H1 (cell line): ENCODE measurements around the gene CASZ1. TPM values are rescaled to one million over a fixed set of nuclear protein-coding genes. Genes with fewer than 3 reads are reported as not detected.

Source experiments
- CTCF ChIA-PET: fragments of 300-600 bp; sonication (Branson Sonifier 250); formaldehyde crosslinking; loops from one replicate; lab custom pipeline; 2021; ENCODE audit not compliant: partially characterized antibody; lab: Charles Lee
- POLR2A ChIA-PET: fragments of 300-600 bp; sonication (Branson Sonifier 250); formaldehyde crosslinking; loops from one replicate; lab custom pipeline; 2021; ENCODE audit warnings: inconsistent platforms; ENCODE audit not compliant: partially characterized antibody; lab: Charles Lee
- DNase-seq, 2 experiments: peaks; one replicate each; pipeline versions ENCODE4 v3.0.0 to v3.0.0-alpha.2; 2010 to 2022; ENCODE audit warnings: low spot score in 2 of 2, low read depth in 1 of 2, mixed read lengths in 1 of 2
- FAIRE-seq: peaks from 2 replicates; lab custom pipeline; 2011; peaks lifted over from hg19 to GRCh38; lab: Jason Lieb, UNC
- H2AFZ ChIP-seq: 2 replicates; pipeline ENCODE4 v1.8.1; 2012; ENCODE audit warnings: low read length, inconsistent platforms
- H2AK5ac ChIP-seq: 2 replicates; pipeline ENCODE4 v1.6.1; 2013; ENCODE audit warnings: low read depth, low read length
- H2BK120ac ChIP-seq: replicated peaks from 2 replicates; pipeline ENCODE3; 2013; ENCODE audit warnings: low read depth, low read length, inconsistent platforms
- H2BK12ac ChIP-seq: 2 replicates; pipeline ENCODE4 v1.6.1; 2013; ENCODE audit warnings: low read depth, low read length
- H2BK15ac ChIP-seq: 2 replicates; pipeline ENCODE4 v1.6.1; 2013; ENCODE audit warnings: low read length
- H2BK20ac ChIP-seq: 2 replicates; pipeline ENCODE4 v1.6.1; 2013; ENCODE audit warnings: low read length
- H2BK5ac ChIP-seq: 2 replicates; pipeline ENCODE4 v1.6.1; 2013; ENCODE audit warnings: low read depth, low read length
- H3K14ac ChIP-seq: 2 replicates; pipeline ENCODE4 v1.6.1; 2013; ENCODE audit warnings: inconsistent platforms; ENCODE audit not compliant: insufficient read length
- H3K18ac ChIP-seq: 2 replicates; pipeline ENCODE4 v1.6.1; 2013; ENCODE audit warnings: low read length; ENCODE audit errors: extremely low read depth
- H3K23ac ChIP-seq: 2 replicates; pipeline ENCODE4 v1.6.1; 2013; ENCODE audit warnings: inconsistent platforms; ENCODE audit not compliant: insufficient read length
- H3K23me2 ChIP-seq: 2 replicates; pipeline ENCODE4 v1.6.1; 2013; ENCODE audit warnings: low read depth, low read length
- H3K27ac ChIP-seq: 2 replicates; pipeline ENCODE4 v1.6.1; 2011; ENCODE audit warnings: low read depth, low read length, inconsistent platforms
- H3K27me3 ChIP-seq, 4 experiments: replicated peaks in 1 of 4; 1 replicate in 1 of 4; 2 replicates in 3 of 4; pipeline versions ENCODE4 v1.6.1 to v1.8.1; 2011 to 2013; ENCODE audit warnings: low read length in 3 of 4, mild to moderate bottlenecking in 3 of 4, inconsistent platforms in 2 of 4, mixed read lengths in 2 of 4, moderate library complexity in 1 of 4; ENCODE audit not compliant: control insufficient read depth in 3 of 4, insufficient read depth in 3 of 4; ENCODE audit errors: extremely low read depth in 1 of 4
- H3K36me3 ChIP-seq, 4 experiments: 2 replicates each; pipeline versions ENCODE4 v1.6.1 to v1.8.1; 2011 to 2013; ENCODE audit warnings: mild to moderate bottlenecking in 4 of 4, low read length in 3 of 4, moderate library complexity in 2 of 4, control low read depth in 1 of 4, inconsistent platforms in 1 of 4; ENCODE audit not compliant: insufficient read depth in 4 of 4, control insufficient read depth in 2 of 4
- H3K4ac ChIP-seq: replicated peaks from 2 replicates; pipeline ENCODE3; 2013; ENCODE audit warnings: low read length, low read depth, mixed read lengths, inconsistent platforms; ENCODE audit not compliant: insufficient read length
- H3K4me1 ChIP-seq, 4 experiments: replicated peaks in 1 of 4; 1 replicate in 1 of 4; 2 replicates in 3 of 4; pipeline versions ENCODE4 v1.6.1 to v1.8.1; 2011 to 2013; ENCODE audit warnings: low read length in 3 of 4, inconsistent platforms in 2 of 4, mixed read lengths in 1 of 4; ENCODE audit not compliant: insufficient read depth in 4 of 4, control insufficient read depth in 3 of 4
- H3K4me2 ChIP-seq, 2 experiments: 2 replicates each; pipeline versions ENCODE4 v1.6.1 to v1.8.1; 2011 to 2013; ENCODE audit warnings: low read depth in 2 of 2, low read length in 2 of 2, control low read depth in 1 of 2, inconsistent platforms in 1 of 2, mild to moderate bottlenecking in 1 of 2; ENCODE audit not compliant: insufficient read depth in 1 of 2
- H3K4me3 ChIP-seq, 4 experiments: fragments of 200-600, 300-600 bp in 1 of 4; sonication (generic), shearing (Covaris generic), sonication (Bioruptor Twin) in 1 of 4; 2 replicates each; pipeline versions ENCODE4 v1.5.1 to v1.8.1; 2011 to 2016; ENCODE audit warnings: low read length in 4 of 4, low read depth in 3 of 4, control low read depth in 2 of 4, inconsistent platforms in 2 of 4, mild to moderate bottlenecking in 2 of 4, mixed read lengths in 1 of 4, moderate library complexity in 1 of 4; ENCODE audit not compliant: insufficient read depth in 2 of 4; ENCODE audit errors: extremely low read depth in 1 of 4
- H3K56ac ChIP-seq: replicated peaks from 2 replicates; pipeline ENCODE3; 2013; ENCODE audit warnings: low read depth, mild to moderate bottlenecking, mixed read lengths, low read length, inconsistent platforms; ENCODE audit not compliant: insufficient read length
- H3K79me1 ChIP-seq: 2 replicates; pipeline ENCODE4 v1.6.1; 2013; ENCODE audit warnings: low read depth, low read length, control low read depth
- H3K79me2 ChIP-seq, 2 experiments: 2 replicates each; pipeline versions ENCODE4 v1.6.1 to v1.8.1; 2012 to 2013; ENCODE audit warnings: low read length in 2 of 2, mild to moderate bottlenecking in 2 of 2, inconsistent platforms in 1 of 2; ENCODE audit not compliant: insufficient read depth in 2 of 2, control insufficient read depth in 1 of 2
- H3K9ac ChIP-seq, 4 experiments: replicated peaks in 1 of 4; 1 replicate in 1 of 4; 2 replicates in 3 of 4; pipeline versions ENCODE4 v1.6.1 to v1.8.1; 2011 to 2013; ENCODE audit warnings: low read depth in 3 of 4, low read length in 3 of 4, control low read depth in 2 of 4, mild to moderate bottlenecking in 2 of 4, moderate library complexity in 2 of 4, inconsistent platforms in 1 of 4; ENCODE audit errors: extremely low read depth in 1 of 4
- H3K9me3 ChIP-seq, 2 experiments: 2 replicates each; pipeline versions ENCODE4 v1.6.1 to v1.8.1; 2012 to 2013; ENCODE audit warnings: mild to moderate bottlenecking in 2 of 2, moderate library complexity in 2 of 2, control low read depth in 1 of 2, inconsistent platforms in 1 of 2, low read depth in 1 of 2, low read length in 1 of 2, mixed read lengths in 1 of 2; ENCODE audit not compliant: insufficient read depth in 2 of 2
- H4K20me1 ChIP-seq, 2 experiments: replicated peaks in 1 of 2; 2 replicates each; pipeline versions ENCODE3 to v1.8.1; 2011 to 2013; ENCODE audit warnings: inconsistent platforms in 2 of 2, low read length in 2 of 2, mild to moderate bottlenecking in 1 of 2; ENCODE audit not compliant: insufficient read depth in 2 of 2, control insufficient read depth in 1 of 2
- H4K5ac ChIP-seq: 2 replicates; pipeline ENCODE4 v1.6.1; 2013; ENCODE audit warnings: low read length, low read depth, mixed read lengths, inconsistent platforms; ENCODE audit not compliant: insufficient read length
- H4K8ac ChIP-seq: 2 replicates; pipeline ENCODE4 v1.8.0; 2013; ENCODE audit warnings: mild to moderate bottlenecking, moderate library complexity, low read length, inconsistent platforms; ENCODE audit not compliant: insufficient read depth; ENCODE audit errors: extremely low read depth
- H4K91ac ChIP-seq: replicated peaks from 2 replicates; pipeline ENCODE3; 2013; ENCODE audit warnings: low read length, mixed read lengths, inconsistent platforms; ENCODE audit not compliant: insufficient read length
- BCL11A ChIP-seq, 2 experiments: IDR thresholded peaks; one replicate each; pipeline ENCODE4 v1.6.1; 2011; ENCODE audit warnings: low read depth in 2 of 2, low read length in 2 of 2, mild to moderate bottlenecking in 2 of 2
- BRCA1 ChIP-seq: IDR thresholded peaks from 2 replicates; pipeline ENCODE4 v1.6.1; 2012; ENCODE audit warnings: low read depth, low read length, improper control_type of control experiment
- CREB1 ChIP-seq: IDR thresholded peaks from 2 replicates; pipeline ENCODE4 v1.6.1; 2012; ENCODE audit warnings: inconsistent platforms
- E2F6 ChIP-seq: IDR thresholded peaks from 2 replicates; pipeline ENCODE4 v1.6.1; 2012; ENCODE audit warnings: inconsistent platforms
- EP300 ChIP-seq, 2 experiments: IDR thresholded peaks; 1 replicate in 1 of 2; 2 replicates in 1 of 2; pipeline ENCODE4 v1.6.1; 2011 to 2012; ENCODE audit warnings: low read depth in 2 of 2, low read length in 2 of 2, mild to moderate bottlenecking in 2 of 2, borderline replicate concordance in 1 of 2, inconsistent platforms in 1 of 2, moderate library complexity in 1 of 2
- FOSL1 ChIP-seq: IDR thresholded peaks from 2 replicates; pipeline ENCODE4 v1.6.1; 2011; ENCODE audit warnings: mild to moderate bottlenecking, low read depth, low read length, moderate library complexity; ENCODE audit not compliant: insufficient read depth
- KDM4A ChIP-seq: IDR thresholded peaks from one replicate; pipeline ENCODE4 v1.7.1; 2012; ENCODE audit warnings: low read depth, mild to moderate bottlenecking, moderate library complexity, low read length, inconsistent platforms; ENCODE audit not compliant: severe bottlenecking
- NANOG ChIP-seq: IDR thresholded peaks from 2 replicates; pipeline ENCODE4 v1.6.1; 2011; ENCODE audit warnings: low read length, low read depth, mild to moderate bottlenecking, inconsistent platforms; ENCODE audit not compliant: insufficient read depth, poor library complexity, severe bottlenecking
- POLR2A ChIP-seq, 2 experiments: IDR thresholded peaks; 1 replicate in 1 of 2; 2 replicates in 1 of 2; pipeline ENCODE4 v1.6.1; 2011; ENCODE audit warnings: low read depth in 2 of 2, low read length in 2 of 2, mild to moderate bottlenecking in 2 of 2; ENCODE audit errors: control extremely low read depth in 1 of 2
- SP4 ChIP-seq: IDR thresholded peaks from 2 replicates; pipeline ENCODE4 v1.6.1; 2012; ENCODE audit warnings: low read length, inconsistent platforms
- USF2 ChIP-seq: IDR thresholded peaks from 2 replicates; pipeline ENCODE4 v1.6.1; 2011; ENCODE audit warnings: low read length, improper control_type of control experiment
- WGBS, 2 experiments: shearing (Covaris generic) in 1 of 2; methylation state at CpG; one replicate each; pipeline versions ENCODE4 v1.1.6 to v1.1.7; 2013 to 2015; ENCODE audit warnings: low lambda C conversion rate in 2 of 2, mixed read lengths in 2 of 2, inconsistent platforms in 1 of 2, low coverage in 1 of 2, missing lambda C conversion rate in 1 of 2; ENCODE audit not compliant: insufficient replicate concordance in 2 of 2, insufficient coverage in 1 of 2, insufficient read length in 1 of 2; ENCODE audit errors: extremely low coverage in 1 of 2, missing lambda C conversion rate in 1 of 2; 5-methylcytosine and 5-hydroxymethylcytosine counted together
- polyA plus RNA-seq, 7 experiments: library from polyadenylated mRNA; depleted of rRNA in 3 of 7; stranded (reverse) in 5 of 7; unstranded in 2 of 7; fragments of >200 nt in 5 of 7; fragments of 200-250 nt in 2 of 7; gene quantifications; 1 replicate in 5 of 7; 2 replicates in 1 of 7; 4 replicates in 1 of 7; pipeline versions ENCODE4 v1.2.1 to v1.2.3, GENCODE V29; 2011 to 2013; ENCODE audit warnings: missing spikeins in 2 of 7, mixed read lengths in 2 of 7
- total RNA-seq: library from RNA; stranded (reverse); fragmentation: NEBNext Ultra II Directional; extraction: Animal tissue kit (Norgen Biotek cat#: 25700); gene quantifications from 2 replicates; pipeline ENCODE4 v1.2.1, GENCODE V29; 2021

The CASZ1 gene
- total and polyA plus RNA-seq, 2 of the 8 experiments (the other 6 are each of a cell fraction or from before 2014, with no cell fraction given), result 4.4 to 7.7 TPM

GRCh38 chr1:10713614-10714013 is 82.8 kb downstream of the CASZ1 start:
- ChIA-PET POLR2A (interaction anchor here (1.1 to 2.8 kb wide), 2 partner anchors 9 to 11 kb away, joined by 3 to 9 read pairs; no protein-coding TSS in a partner anchor), CTCF (interaction anchor here (0.8 to 2.0 kb wide), 5 partner anchors 13 to 196 kb away, joined by 3 to 6 read pairs (median 3); no protein-coding TSS in a partner anchor)
- Histone ChIP-seq H3K23ac (no peak overlapping the region), H3K18ac (no peak overlapping the region), H3K27me3 (no peaks in the 10 kb centered on the region; a peak in 1 of 7 replicates), H4K5ac (no peak overlapping the region), H2AK5ac (no peak overlapping the region), H3K4me1 (peaks cover 0 to 33% (median 16%) of the 10 kb centered on the region in 4 experiments; a peak in 6 of 7 replicates), H4K91ac (no peak overlapping the region), H2BK120ac (no peak overlapping the region), H3K9ac (no peak overlapping the region), H3K79me1 (no peaks in the 10 kb centered on the region), H4K8ac (no peak overlapping the region), H2BK15ac (peak overlapping the region; percentile 46; the same call in 1 of the 2 replicates), H3K36me3 (no peaks in the 10 kb centered on the region), H3K4ac (no peak overlapping the region), H3K27ac (no peak overlapping the region), H3K23me2 (peaks cover 6% of the 10 kb centered on the region; the same call in 1 of the 2 replicates), H3K9me3 (no peaks in the 10 kb centered on the region), H2BK20ac (no peak overlapping the region), H2BK5ac (no peak overlapping the region), H3K4me2 (no peak overlapping the region), H3K4me3 (no peak overlapping the region), H3K79me2 (no peaks in the 10 kb centered on the region), H3K56ac (no peak overlapping the region), H2BK12ac (no peak overlapping the region), H2AFZ (no peak overlapping the region), H3K14ac (no peak overlapping the region), H4K20me1 (no peaks in the 10 kb centered on the region)
- DNase-seq (no peak), FAIRE-seq (no peak)
- 92% methylated on average over 7 of the region's 7 CpGs; no CpG with 5 or more reads in 1 of the 2 experiments for WGBS, 2 experiments
- no peak for TF ChIP-seq EP300 (IDR thresholded peaks at IDR 0.05; ENCODE audit: borderline replicate concordance in 1 of 2, low read depth in 2 of 2, low read length in 2 of 2)
- no peak for TF ChIP-seq POLR2A (IDR thresholded peaks at IDR 0.05; ENCODE audit: control extremely low read depth in 1 of 2, low read depth in 2 of 2, low read length in 2 of 2)
- no peak for TF ChIP-seq BRCA1
- TF ChIP-seq KDM4A, result no peak
- TF ChIP-seq FOSL1, result no peak
- TF ChIP-seq BCL11A (IDR thresholded peaks at IDR 0.05; ENCODE audit: low read depth in 2 of 2, low read length in 2 of 2), result no peak
- no peak for TF ChIP-seq CREB1
- no peak for TF ChIP-seq SP4
- no peak for TF ChIP-seq NANOG
- no peak for TF ChIP-seq E2F6
- no peak for TF ChIP-seq USF2
